ENCODE measurements around the gene TM4SF18. TPM values are rescaled to one million over a fixed set of nuclear protein-coding genes. Genes with fewer than 3 reads are reported as not detected.
A peak's percentile ranks its signal among the peaks of the same experiment; 100 is the strongest.

Gene TM4SF18
- total RNA-seq, 4 donors from 2014 or later = 1.8 to 7.9 (median 3.4) TPM

GRCh38 chr3:149353581-149354184 lies 20.2 kb upstream of the TM4SF18 start:
- Histone ChIP-seq H3K4me3 (no peak overlapping the region), H3K36me3 (no peaks in the 10 kb centered on the region), H3K27me3 (no peaks in the 10 kb centered on the region), H3K4me1 (no peaks in the 10 kb centered on the region), H3K27ac (no peak overlapping the region), H3K9me3 (no peaks in the 10 kb centered on the region)
- no peak for DNase-seq (ENCODE audit: low spot score in 2 of 2)
- WGBS = 78% methylated on average over 1 of the region's 1 CpG
- TF ChIP-seq POLR2A (IDR thresholded peaks at IDR 0.05) = no peak
- no peak for TF ChIP-seq POLR2AphosphoS5 (IDR thresholded peaks at IDR 0.05)
- TF ChIP-seq EP300 (IDR thresholded peaks at IDR 0.05) = no peak
- no peak for TF ChIP-seq CTCF (IDR thresholded peaks at IDR 0.05)

- WGBS = 47% methylated on average over 7 of the region's 7 CpGs
- peak; percentile 66 to 80 for DNase-seq (ENCODE audit: low spot score in 2 of 2)
- Histone ChIP-seq H3K4me3 (no peak overlapping the region), H3K4me1 (no peaks in the 10 kb centered on the region), H3K9me3 (no peaks in the 10 kb centered on the region), H3K36me3 (no peaks in the 10 kb centered on the region), H3K27ac (no peak overlapping the region), H3K27me3 (no peaks in the 10 kb centered on the region)
- no peak for TF ChIP-seq POLR2AphosphoS5 (IDR thresholded peaks at IDR 0.05)
- peak; percentile 39 to 64 for TF ChIP-seq CTCF (IDR thresholded peaks at IDR 0.05)
- TF ChIP-seq POLR2A (IDR thresholded peaks at IDR 0.05) = no peak
These were observed 19.1 kb upstream of the TM4SF18 start for GRCh38 chr3:149352556-149352955.

- WGBS = 86% methylated on average over 4 of the region's 4 CpGs
These were observed 10.5 kb upstream of the TM4SF18 start for GRCh38 chr3:149343951-149344350.

GRCh38 chr3:149342413-149343380 lies 9.3 kb upstream of the TM4SF18 start:
- Histone ChIP-seq H3K36me3 (no peaks in the 10 kb centered on the region), H3K9me3 (no peaks in the 10 kb centered on the region), H3K4me3 (no peak overlapping the region), H3K27me3 (no peaks in the 10 kb centered on the region), H3K27ac (no peak overlapping the region), H3K4me1 (peaks cover 17% of the 10 kb centered on the region)
- 71% methylated on average over 4 of the region's 4 CpGs for whole genome bisulfite sequencing
- DNase-seq (ENCODE audit: low spot score in 2 of 2) = no peak
- TF ChIP-seq POLR2A (IDR thresholded peaks at IDR 0.05) (no peak), EP300 (IDR thresholded peaks at IDR 0.05) (no peak), POLR2AphosphoS5 (IDR thresholded peaks at IDR 0.05) (no peak), CTCF (IDR thresholded peaks at IDR 0.05) (no peak)

More at GRCh38 chr3:149343951-149344350, 10.5 kb upstream of the TM4SF18 start:
- Histone ChIP-seq H3K36me3 (no peaks in the 10 kb centered on the region), H3K4me1 (peaks cover 17% of the 10 kb centered on the region), H3K9me3 (no peaks in the 10 kb centered on the region), H3K27me3 (no peaks in the 10 kb centered on the region), H3K4me3 (no peak overlapping the region), H3K27ac (no peak overlapping the region)
- no peak for DNase-seq (ENCODE audit: low spot score in 2 of 2)
- TF ChIP-seq POLR2AphosphoS5 (IDR thresholded peaks at IDR 0.05) (no peak), CTCF (IDR thresholded peaks at IDR 0.05) (no peak), EP300 (IDR thresholded peaks at IDR 0.05) (no peak), POLR2A (IDR thresholded peaks at IDR 0.05) (no peak)

GRCh38 chr3:149340310-149340933 lies 7.0 kb upstream of the TM4SF18 start:
- TF ChIP-seq EP300 (IDR thresholded peaks at IDR 0.05) (no peak), CTCF (IDR thresholded peaks at IDR 0.05) (no peak), POLR2A (IDR thresholded peaks at IDR 0.05) (no peak), POLR2AphosphoS5 (IDR thresholded peaks at IDR 0.05) (no peak)
- Histone ChIP-seq H3K4me3 (no peak overlapping the region), H3K27me3 (no peaks in the 10 kb centered on the region)

More at GRCh38 chr3:149340310-149340933, 7.0 kb upstream of the TM4SF18 start:
- Histone ChIP-seq H3K36me3 (no peaks in the 10 kb centered on the region), H3K9me3 (no peaks in the 10 kb centered on the region), H3K4me1 (peaks cover 17% of the 10 kb centered on the region), H3K27ac (peak overlapping the region; percentile 46)
- 31% methylated on average over 1 of the region's 1 CpG for WGBS
- no peak for DNase-seq (ENCODE audit: low spot score in 2 of 2)
